OCI-LY7 (cell line): ENCODE data around the gene MAGI1.

ENCODE experiments used
- CTCF ChIP-seq: fragments of 200-600 bp; sonication (generic); conservative IDR thresholded peaks from 2 replicates; pipeline ENCODE4 v1.5.1; 2014; ENCODE audit warnings: mild to moderate bottlenecking, antibody characterized with exemption, low read length, moderate library complexity, mixed read lengths
- EZH2phosphoT487 ChIP-seq: fragments of 200-600 bp; sonication (generic); IDR thresholded peaks from 2 replicates; pipeline ENCODE4 v1.6.1; 2018; ENCODE audit warnings: low read depth, borderline replicate concordance, mild to moderate bottlenecking, mixed run types, antibody characterized with exemption, low read length, moderate library complexity, mixed read lengths

- TF ChIP-seq CTCF = no peak
- no peak for TF ChIP-seq EZH2phosphoT487
Measured at GRCh38 chr3:65330072-65330471, 708.6 kb downstream of the MAGI1 start.
